Mesothelial cell of epicardium (in vitro differentiated cells): ENCODE measurements around the gene CEP170B. TPM values are rescaled to one million over a fixed set of nuclear protein-coding genes. Genes with fewer than 3 reads are reported as not detected.
A peak's percentile ranks its signal among the peaks of the same experiment; 100 is the strongest.

Experiments
- DNase-seq, 2 experiments: peaks; one replicate each; pipeline ENCODE4 v3.0.0; 2021; ENCODE audit warnings: low spot score in 2 of 2; ENCODE audit not compliant: unreplicated experiment in 2 of 2
- H3K27ac Mint-ChIP-seq: 2 replicates; pipeline ENCODE4 v1.8.0; 2021; ENCODE audit warnings: mixed read lengths
- H3K27me3 Mint-ChIP-seq: 2 replicates; pipeline ENCODE4 v1.8.0; 2021; ENCODE audit warnings: low read depth, mixed read lengths
- H3K36me3 Mint-ChIP-seq: 2 replicates; pipeline ENCODE4 v1.8.0; 2021; ENCODE audit warnings: mixed read lengths
- H3K4me1 Mint-ChIP-seq: 2 replicates; pipeline ENCODE4 v1.8.0; 2021; ENCODE audit warnings: mixed read lengths
- H3K4me3 Mint-ChIP-seq: 2 replicates; pipeline ENCODE4 v1.8.0; 2021; ENCODE audit warnings: mild to moderate bottlenecking, moderate library complexity, mixed read lengths
- H3K9me3 Mint-ChIP-seq: 2 replicates; pipeline ENCODE4 v1.8.0; 2021; ENCODE audit warnings: mixed read lengths
- CTCF ChIP-seq: fragments of 200-600 bp; sonication (generic); IDR thresholded peaks from one replicate; pipeline ENCODE4 v1.5.0; 2021; ENCODE audit warnings: antibody characterized with exemption; ENCODE audit not compliant: unreplicated experiment
- total RNA-seq: library from RNA; stranded (reverse); gene quantifications from 3 replicates; pipeline ENCODE4 v1.2.1, GENCODE V29; 2021

The CEP170B gene
- total RNA-seq, 1 donor from 2014 or later = 29.2 TPM

- Mint-ChIP-seq H3K27ac (no peak overlapping the region), H3K27me3 (peaks cover 19% of the 10 kb centered on the region), H3K4me1 (peaks cover 18% of the 10 kb centered on the region), H3K4me3 (no peak overlapping the region), H3K36me3 (peaks cover 5% of the 10 kb centered on the region), H3K9me3 (peaks cover 7% of the 10 kb centered on the region)
- peak in 1 of 2 experiments; percentile 50 for DNase-seq
- TF ChIP-seq CTCF = no peak
These were observed 44.3 kb upstream of the CEP170B start for GRCh38 chr14:104820669-104821228.

GRCh38 chr14:104821229-104821945 lies 43.7 kb upstream of the CEP170B start:
- Mint-ChIP-seq H3K4me1 (peaks cover 19% of the 10 kb centered on the region), H3K27me3 (peaks cover 20% of the 10 kb centered on the region), H3K9me3 (peaks cover 7% of the 10 kb centered on the region), H3K27ac (no peak overlapping the region), H3K4me3 (no peak overlapping the region), H3K36me3 (peaks cover 5% of the 10 kb centered on the region)
- DNase-seq = no peak
- no peak for TF ChIP-seq CTCF

GRCh38 chr14:104821971-104822608 lies 43.0 kb upstream of the CEP170B start:
- no peak overlapping the region for H3K4me3 Mint-ChIP-seq
- TF ChIP-seq CTCF = no peak
- H3K4me1 Mint-ChIP-seq = peaks cover 16% of the 10 kb centered on the region
- H3K27ac Mint-ChIP-seq = no peak overlapping the region
- peaks cover 20% of the 10 kb centered on the region for H3K27me3 Mint-ChIP-seq
- H3K36me3 Mint-ChIP-seq = peaks cover 5% of the 10 kb centered on the region
- DNase-seq = no peak
- H3K9me3 Mint-ChIP-seq = peaks cover 7% of the 10 kb centered on the region

GRCh38 chr14:104822821-104823615 lies 42.0 kb upstream of the CEP170B start:
- DNase-seq = no peak
- Mint-ChIP-seq H3K9me3 (peaks cover 7% of the 10 kb centered on the region), H3K27ac (no peak overlapping the region), H3K36me3 (peaks cover 5% of the 10 kb centered on the region), H3K4me1 (peaks cover 20% of the 10 kb centered on the region), H3K27me3 (peaks cover 20% of the 10 kb centered on the region), H3K4me3 (no peak overlapping the region)
- TF ChIP-seq CTCF = no peak

- Mint-ChIP-seq H3K36me3 (no peaks in the 10 kb centered on the region), H3K9me3 (peaks cover 7% of the 10 kb centered on the region), H3K27ac (no peak overlapping the region), H3K27me3 (peaks cover 20% of the 10 kb centered on the region), H3K4me1 (peaks cover 20% of the 10 kb centered on the region), H3K4me3 (peak overlapping the region; percentile 74)
- no peak for DNase-seq
- TF ChIP-seq CTCF = no peak
These were observed 40.6 kb upstream of the CEP170B start for GRCh38 chr14:104824353-104824997.
